Renal cortical epithelial cell (primary cell): ENCODE data around the gene GTF2E1. TPM values are rescaled to one million over a fixed set of nuclear protein-coding genes. Genes with fewer than 3 reads are reported as not detected.
"Not testable (repeated sequence)": the region's sequence is repeated elsewhere in the genome, so short reads cannot be mapped to it uniquely, and the experiment has no call there.

Experiments used
- DNase-seq: peaks from one replicate; pipeline ENCODE4 v3.0.0-alpha.2; 2011; ENCODE audit warnings: low read depth
- total RNA-seq: library from RNA; depleted of rRNA; stranded (reverse); fragments of >200 nt; gene quantifications from 2 replicates; pipeline ENCODE4 v1.2.3, GENCODE V29; 2014

Gene GTF2E1
- total RNA-seq: 31.9 and 36.8 TPM in 2 replicates

GRCh38 chr3:120742198-120742848 lies at the start of gene GTF2E1, which contains the start of gene RABL3:
TSS of gene GTF2E1 (plus strand) at chr3:120742744. CDS start at chr3:120750553, 7,809 bp downstream.
TSS of gene RABL3 (minus strand) at chr3:120742516. CDS start at chr3:120742507, 9 bp downstream.
- peak; percentile 99 for DNase-seq

- DNase-seq: peak; percentile 94
Observed at GRCh38 chr3:120693439-120694171, 48.9 kb upstream of the GTF2E1 start.

GRCh38 chr3:120699333-120699732 lies 43.2 kb upstream of the GTF2E1 start:
- no peak for DNase-seq

GRCh38 chr3:120705884-120706582 lies 36.5 kb upstream of the GTF2E1 start:
- DNase-seq: no peak

- no peak for DNase-seq
Observed at GRCh38 chr3:120706950-120707349, 35.6 kb upstream of the GTF2E1 start.

- DNase-seq: no peak
Observed at GRCh38 chr3:120708408-120708807, 34.1 kb upstream of the GTF2E1 start.

GRCh38 chr3:120710369-120710768 lies 32.2 kb upstream of the GTF2E1 start:
- no peak for DNase-seq

GRCh38 chr3:120713262-120713661 lies 29.3 kb upstream of the GTF2E1 start:
- no peak for DNase-seq

GRCh38 chr3:120719167-120719834 lies 23.2 kb upstream of the GTF2E1 start:
- not testable (repeated sequence) for DNase-seq

DNA sequence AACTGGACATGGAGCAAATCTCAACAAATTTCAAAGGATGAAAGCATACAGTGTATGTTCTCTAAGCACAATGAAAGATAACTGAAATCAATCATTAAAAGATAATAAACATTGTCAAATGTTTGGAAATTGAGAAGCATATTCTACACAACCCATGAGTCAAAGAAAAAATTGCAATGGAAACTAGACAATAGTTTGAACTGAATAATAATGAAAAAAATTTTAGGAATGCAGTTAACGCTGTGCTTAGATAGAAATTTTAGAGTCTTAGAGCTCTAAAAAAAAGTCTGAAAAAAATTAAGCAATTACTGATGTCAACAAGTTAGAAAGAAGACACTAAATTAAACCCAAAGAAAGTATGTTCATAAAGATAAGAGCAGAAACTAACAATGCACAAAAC lies 15.8 kb upstream of the GTF2E1 start:
- DNase-seq: no peak

- DNase-seq: no peak
Observed at GRCh38 chr3:120730576-120731542, 11.7 kb upstream of the GTF2E1 start.

DNA sequence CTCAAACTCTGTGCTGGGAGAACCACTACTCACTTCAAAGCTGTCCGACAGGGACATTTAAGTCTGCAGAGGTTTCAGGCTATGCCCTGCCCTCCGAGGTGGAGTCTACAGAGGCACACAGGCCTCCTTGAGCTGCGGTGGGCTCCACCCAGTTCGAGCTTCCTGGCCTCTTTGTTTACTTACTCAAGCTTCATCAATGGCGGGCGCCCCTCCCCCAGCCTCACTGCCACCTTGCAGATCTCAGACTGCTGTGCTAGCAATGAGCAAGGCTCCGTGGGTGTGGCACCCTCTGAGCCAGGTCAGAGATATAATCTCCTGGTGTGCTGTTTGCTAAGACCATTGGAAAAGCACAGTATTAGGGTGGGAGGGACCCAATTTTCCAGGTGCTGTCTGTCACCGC lies 4.5 kb upstream of the GTF2E1 start:
- not testable (repeated sequence) for DNase-seq

GRCh38 chr3:120741320-120741719 lies 1.2 kb upstream of the GTF2E1 start:
- DNase-seq: no peak

DNA sequence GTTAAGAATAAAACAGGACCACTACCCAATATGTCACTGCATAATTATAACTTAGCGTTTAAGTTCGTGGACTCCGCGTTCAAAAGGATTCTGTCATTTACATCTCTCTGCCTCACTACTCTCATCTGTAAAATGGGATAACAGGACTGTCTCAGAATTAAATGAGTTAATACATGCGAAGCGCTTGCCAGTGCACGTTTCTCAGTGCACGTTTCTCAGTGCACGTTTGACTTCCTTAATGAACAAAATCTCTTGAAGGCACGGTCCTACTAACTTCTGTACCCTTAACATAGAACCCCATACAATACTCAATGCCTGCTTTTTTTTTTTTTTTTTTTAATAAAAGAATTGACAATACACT lies 727 bp upstream of the GTF2E1 start:
- DNase-seq: peak; percentile 37

- DNase-seq: no peak
Observed at GRCh38 chr3:120742849-120743365, 363 bp downstream of the GTF2E1 start.

DNA sequence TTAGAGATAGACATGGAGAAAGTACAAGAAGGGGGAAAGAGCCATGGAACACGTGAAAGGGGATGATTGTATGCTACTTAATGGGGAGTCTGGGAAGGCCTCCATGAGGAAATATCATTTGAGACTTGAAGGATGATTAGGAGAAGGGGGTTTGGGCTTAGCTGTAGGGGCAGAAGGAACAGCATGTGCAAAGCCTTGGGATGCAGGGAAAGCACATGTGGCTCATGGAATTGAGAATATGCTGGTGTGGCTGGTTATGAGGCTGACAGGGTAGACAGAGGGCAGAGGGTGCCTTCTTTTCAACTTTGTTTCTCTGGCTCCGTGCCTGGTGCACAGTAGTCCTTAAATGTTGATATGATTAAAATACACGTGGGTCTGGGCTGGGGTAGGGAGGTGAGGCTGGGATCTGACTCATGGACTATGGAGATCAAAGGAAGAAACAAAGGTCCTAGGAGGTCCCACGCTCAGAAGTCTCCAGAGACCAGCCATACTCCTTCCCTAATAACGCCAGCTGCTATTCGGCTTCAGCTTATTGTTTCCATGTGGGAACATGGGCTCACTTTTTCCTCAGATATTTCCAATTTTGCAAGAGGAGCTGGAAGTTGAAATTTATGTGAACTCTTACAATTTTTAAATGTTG lies 1.1 kb downstream of the GTF2E1 start:
- DNase-seq: no peak

DNA sequence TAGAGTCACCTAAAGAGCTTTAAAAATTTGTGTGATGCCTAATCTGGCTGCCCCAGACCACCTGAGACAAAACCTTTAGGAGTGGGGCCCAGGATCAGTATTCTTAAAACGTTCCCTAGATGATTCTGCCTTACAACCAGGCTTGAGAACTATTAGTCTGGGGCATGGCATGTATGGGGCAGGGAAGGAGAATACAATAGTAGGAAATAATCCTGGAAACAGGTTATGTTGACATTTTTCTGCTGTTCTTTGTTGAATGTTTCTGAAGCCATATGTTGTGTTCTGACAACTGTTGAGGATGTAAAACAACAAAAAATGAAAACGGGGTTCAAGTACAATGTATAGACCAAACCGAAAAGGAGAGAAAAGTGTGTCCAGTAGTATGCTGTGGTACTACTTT lies 2.9 kb downstream of the GTF2E1 start:
- DNase-seq: no peak

- peak; percentile 78 for DNase-seq
Observed at GRCh38 chr3:120749843-120750242, 7.3 kb downstream of the GTF2E1 start.

DNA sequence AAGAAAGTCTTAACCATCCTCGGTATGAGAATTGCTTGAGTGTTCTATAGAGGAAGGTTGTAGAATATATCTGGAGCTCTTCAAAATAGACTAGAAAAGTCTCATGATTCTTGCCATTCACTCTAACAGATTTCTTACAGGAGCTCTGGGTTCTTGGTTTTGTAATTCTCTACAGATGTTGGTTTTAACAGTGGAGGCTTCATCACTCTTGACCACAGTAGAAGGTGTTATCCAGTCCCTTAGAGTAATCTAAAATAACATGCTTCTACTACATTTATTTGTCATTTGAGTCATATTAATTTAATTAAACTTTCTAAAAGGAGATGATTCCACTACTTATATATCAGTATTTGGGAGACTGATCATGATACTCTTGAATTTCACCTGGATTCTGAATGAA lies 9.7 kb downstream of the GTF2E1 start:
- no peak for DNase-seq

- DNase-seq: no peak
Observed at GRCh38 chr3:120752865-120753264, 10.3 kb downstream of the GTF2E1 start.
